Measurements from ENCODE around the gene MLXIP. TPM values are rescaled to one million over a fixed set of nuclear protein-coding genes. Genes with fewer than 3 reads are reported as not detected.

The MLXIP gene
- total and polyA plus RNA-seq, 7 donors: 50.9 to 184 (median 114) TPM

GRCh38 chr12:122141911-122142725, 63.6 kb downstream of the MLXIP start:
- intact Hi-C loops (cut with DNase I): no loop called here
- 47 to 64% (median 56%) methylated on average over 21 of the region's 21 CpGs for WGBS, 3 donors
- Histone ChIP-seq H3K27ac (peak overlapping the region; percentile 84), H3K4me1 (peaks cover 35% of the 10 kb centered on the region), H3K4me3 (no peak overlapping the region), H3K27me3 (ENCODE audit: insufficient read depth in 3 of 3, low read length in 2 of 3) (no peaks in the 10 kb centered on the region), H3K9me3 (no peaks in the 10 kb centered on the region), H3K36me3 (ENCODE audit: insufficient read depth in 1 of 2, low read depth in 1 of 2) (peaks cover 4 to 87% of the 10 kb centered on the region in 2 donors)
- TF ChIP-seq CTCF (IDR thresholded peaks at IDR 0.05): no peak
- ATAC-seq: peak; percentile 90 to 91 (median 90)
- peak; percentile 71 to 92 for DNase-seq

- peaks cover 4 to 85% of the 10 kb centered on the region in 2 donors for H3K36me3 ChIP-seq (ENCODE audit: insufficient read depth in 1 of 2, low read depth in 1 of 2)
- H3K27ac ChIP-seq: peak overlapping the region; percentile 84
- H3K27me3 ChIP-seq (ENCODE audit: insufficient read depth in 3 of 3, low read length in 2 of 3): no peaks in the 10 kb centered on the region
- intact Hi-C loops (cut with DNase I): no loop called here
- DNase-seq (no peak), ATAC-seq (no peak)
- H3K9me3 ChIP-seq: no peaks in the 10 kb centered on the region
- TF ChIP-seq CTCF (IDR thresholded peaks at IDR 0.05): no peak
- peaks cover 35% of the 10 kb centered on the region for H3K4me1 ChIP-seq
- WGBS, 3 donors: 37 to 45% (median 44%) methylated on average over 5 to 6 of the region's 6 CpGs
- H3K4me3 ChIP-seq: no peak overlapping the region
Measured at GRCh38 chr12:122142857-122143256, 64.3 kb downstream of the MLXIP start.

- no peak for TF ChIP-seq CTCF (IDR thresholded peaks at IDR 0.05)
- H3K4me3 ChIP-seq: no peak overlapping the region
- peaks cover 4 to 65% of the 10 kb centered on the region in 2 donors for H3K36me3 ChIP-seq (ENCODE audit: insufficient read depth in 1 of 2, low read depth in 1 of 2)
- no peaks in the 10 kb centered on the region for H3K9me3 ChIP-seq
- ATAC-seq (no peak), DNase-seq (no peak)
- peak overlapping the region; percentile 23 for H3K27ac ChIP-seq
- H3K4me1 ChIP-seq: peaks cover 32% of the 10 kb centered on the region
- H3K27me3 ChIP-seq (ENCODE audit: insufficient read depth in 3 of 3, low read length in 2 of 3): no peaks in the 10 kb centered on the region
- intact Hi-C loops (cut with DNase I): no loop called here
- 93 to 100% (median 95%) methylated on average over 12 of the region's 12 CpGs for WGBS, 3 donors
Measured at GRCh38 chr12:122144885-122145284, 66.3 kb downstream of the MLXIP start.

GRCh38 chr12:122145505-122146330, 67.2 kb downstream of the MLXIP start:
- Histone ChIP-seq H3K27ac (no peak overlapping the region), H3K4me3 (no peak overlapping the region), H3K9me3 (no peaks in the 10 kb centered on the region), H3K36me3 (ENCODE audit: insufficient read depth in 1 of 2, low read depth in 1 of 2) (peaks cover 4 to 56% of the 10 kb centered on the region in 2 donors), H3K4me1 (peaks cover 27% of the 10 kb centered on the region), H3K27me3 (ENCODE audit: insufficient read depth in 3 of 3, low read length in 2 of 3) (no peaks in the 10 kb centered on the region)
- no peak for TF ChIP-seq CTCF (IDR thresholded peaks at IDR 0.05)
- WGBS, 3 donors: 84 to 91% (median 89%) methylated on average over 23 of the region's 23 CpGs
- intact Hi-C loops (cut with DNase I): no loop called here
- DNase-seq (no peak), ATAC-seq (no peak)

Data from psoas muscle (tissue), 8 donors.